Peyer's patch (tissue), 4 donors: ENCODE results near the gene SLC26A9.

ENCODE experiments used
- POLR2A ChIP-seq, 2 donors: fragments of 450-650 bp; IDR thresholded peaks; one replicate each; pipeline ENCODE4 v1.5.1; 2017; ENCODE audit warnings: antibody characterized with exemption in 2 of 2, mild to moderate bottlenecking in 2 of 2, moderate library complexity in 2 of 2
- TF ChIP-seq, protein P1 (sequence below), 6 experiments: fragments of 450-650 bp in 4 of 6; fragments of 200-600 bp in 2 of 6; sonication (generic) in 1 of 6; IDR thresholded peaks; one replicate each; pipeline ENCODE4 v1.5.1; 2017 to 2019; ENCODE audit warnings: antibody characterized with exemption in 6 of 6, mild to moderate bottlenecking in 3 of 6, moderate library complexity in 1 of 6

- TF ChIP-seq, protein P1, sequence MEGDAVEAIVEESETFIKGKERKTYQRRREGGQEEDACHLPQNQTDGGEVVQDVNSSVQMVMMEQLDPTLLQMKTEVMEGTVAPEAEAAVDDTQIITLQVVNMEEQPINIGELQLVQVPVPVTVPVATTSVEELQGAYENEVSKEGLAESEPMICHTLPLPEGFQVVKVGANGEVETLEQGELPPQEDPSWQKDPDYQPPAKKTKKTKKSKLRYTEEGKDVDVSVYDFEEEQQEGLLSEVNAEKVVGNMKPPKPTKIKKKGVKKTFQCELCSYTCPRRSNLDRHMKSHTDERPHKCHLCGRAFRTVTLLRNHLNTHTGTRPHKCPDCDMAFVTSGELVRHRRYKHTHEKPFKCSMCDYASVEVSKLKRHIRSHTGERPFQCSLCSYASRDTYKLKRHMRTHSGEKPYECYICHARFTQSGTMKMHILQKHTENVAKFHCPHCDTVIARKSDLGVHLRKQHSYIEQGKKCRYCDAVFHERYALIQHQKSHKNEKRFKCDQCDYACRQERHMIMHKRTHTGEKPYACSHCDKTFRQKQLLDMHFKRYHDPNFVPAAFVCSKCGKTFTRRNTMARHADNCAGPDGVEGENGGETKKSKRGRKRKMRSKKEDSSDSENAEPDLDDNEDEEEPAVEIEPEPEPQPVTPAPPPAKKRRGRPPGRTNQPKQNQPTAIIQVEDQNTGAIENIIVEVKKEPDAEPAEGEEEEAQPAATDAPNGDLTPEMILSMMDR (IDR thresholded peaks at IDR 0.05) = no peak
- no peak for TF ChIP-seq POLR2A (IDR thresholded peaks at IDR 0.05)
These were observed 16.0 kb downstream of the SLC26A9 start for GRCh38 chr1:205927247-205927646.
